ENCODE measurements around the gene APMAP. TPM values are rescaled to one million over a fixed set of nuclear protein-coding genes. Genes with fewer than 3 reads are reported as not detected.
A peak's percentile ranks its signal among the peaks of the same experiment; 100 is the strongest.

The APMAP gene
- 90.7 and 94.6 TPM in 2 replicates for total RNA-seq

GRCh38 chr20:24992487-24993205 is at the start of gene APMAP:
Gene APMAP (minus strand): TSS chr20:24992751. CDS start chr20:24992688, 63 bp downstream.
- DNase-seq = peak; percentile 93

GRCh38 chr20:25041813-25042530 is 49.4 kb upstream of the APMAP start:
- DNase-seq = no peak

- peak; percentile 17 for DNase-seq
Measured at GRCh38 chr20:25040438-25040831, 47.9 kb upstream of the APMAP start.

GRCh38 chr20:25039697-25040437 is 47.3 kb upstream of the APMAP start:
- peak; percentile 84 for DNase-seq

GRCh38 chr20:25038591-25039015 is 46.1 kb upstream of the APMAP start:
- no peak for DNase-seq

GRCh38 chr20:25038103-25038410 is 45.5 kb upstream of the APMAP start:
- DNase-seq = no peak

- no peak for DNase-seq
Measured at GRCh38 chr20:25037288-25038102, 44.9 kb upstream of the APMAP start.

- peak; percentile 67 for DNase-seq
Measured at GRCh38 chr20:25036331-25036936, 43.9 kb upstream of the APMAP start.

GRCh38 chr20:25035921-25036320 is 43.4 kb upstream of the APMAP start:
- DNase-seq = no peak

- DNase-seq = no peak
Measured at GRCh38 chr20:25033924-25034300, 41.4 kb upstream of the APMAP start.

GRCh38 chr20:25033265-25033923 is 40.8 kb upstream of the APMAP start:
- peak; percentile 44 for DNase-seq

- DNase-seq = no peak
Measured at GRCh38 chr20:25032478-25033264, 40.1 kb upstream of the APMAP start.

GRCh38 chr20:25032065-25032477 is 39.5 kb upstream of the APMAP start:
- DNase-seq = no peak

- DNase-seq = no peak
Measured at GRCh38 chr20:25031241-25031640, 38.7 kb upstream of the APMAP start.

GRCh38 chr20:25030649-25031207 is 38.2 kb upstream of the APMAP start:
- no peak for DNase-seq

GRCh38 chr20:25030007-25030648 is 37.6 kb upstream of the APMAP start:
- DNase-seq = no peak

GRCh38 chr20:25025986-25026605 is 33.5 kb upstream of the APMAP start:
- DNase-seq = no peak

- DNase-seq = no peak
Measured at GRCh38 chr20:25025091-25025861, 32.7 kb upstream of the APMAP start.

GRCh38 chr20:25024171-25024570 is 31.6 kb upstream of the APMAP start:
- no peak for DNase-seq

All from dermis blood vessel endothelial cell (primary cell).